GM12878 (cell line): ENCODE data around the gene OR11H6. TPM values are rescaled to one million over a fixed set of nuclear protein-coding genes. Genes with fewer than 3 reads are reported as not detected.

ENCODE experiments used
- ATAC-seq: fragments of 200-7000 bp; cut with Tn5 transposase; 3 replicates; pipeline ENCODE4 v1.9.1; 2020; ENCODE audit warnings: mild to moderate bottlenecking, moderate library complexity
- BruUV-seq: library from RNA; stranded (reverse); fragments of 400-500 nt; replicated peaks from 2 replicates; lab custom pipeline; 2021; lab: Mats Ljungman, UMichigan
- CTCF ChIA-PET: fragments of 300-600 bp; sonication (Branson Sonifier 250); formaldehyde crosslinking; extraction: SDS; loops from one replicate; lab custom pipeline; 2021; ENCODE audit warnings: inconsistent platforms; lab: Yijun Ruan, JAX
- POLR2A ChIA-PET: fragments of 350-600 bp; formaldehyde crosslinking; extraction: SDS; loops from one replicate; lab custom pipeline; 2021; ENCODE audit warnings: inconsistent platforms; lab: Charles Lee
- RAD21 ChIA-PET: fragments of 300-600 bp; sonication (Branson Sonifier 250); formaldehyde crosslinking; loops from one replicate; lab custom pipeline; 2023; ENCODE audit warnings: antibody characterized with exemption; ENCODE audit not compliant: unreplicated experiment; lab: Charles Lee
- SMC1A ChIA-PET: fragments of 300-600 bp; sonication (Branson Sonifier 250); formaldehyde crosslinking; loops from one replicate; lab custom pipeline; 2023; ENCODE audit not compliant: unreplicated experiment, uncharacterized antibody; lab: Charles Lee
- DNase-seq: peaks from one replicate; pipeline ENCODE4 v3.0.0-alpha.2; 2011; ENCODE audit warnings: low read depth, low spot score
- FAIRE-seq: peaks from 3 replicates; lab custom pipeline; 2011; peaks lifted over from hg19 to GRCh38; lab: Jason Lieb, UNC
- H2AFZ ChIP-seq: 2 replicates; pipeline ENCODE4 v1.6.0; 2011; ENCODE audit warnings: low read depth, low read length, control low read depth; ENCODE audit not compliant: control insufficient read depth
- H3K27ac ChIP-seq: 2 replicates; pipeline ENCODE4 v1.5.1; 2011; ENCODE audit warnings: control low read depth; ENCODE audit not compliant: control insufficient read depth, insufficient read depth
- H3K27me3 ChIP-seq, 2 experiments: replicated peaks in 1 of 2; 2 replicates each; pipeline versions ENCODE4 v1.6.0 to v1.6.1; 2011; ENCODE audit warnings: low read length in 1 of 2; ENCODE audit not compliant: control insufficient read depth in 2 of 2, insufficient read depth in 2 of 2
- H3K36me3 ChIP-seq, 2 experiments: 2 replicates each; pipeline ENCODE4 v1.5.1; 2011; ENCODE audit warnings: low read length in 1 of 2; ENCODE audit not compliant: control insufficient read depth in 2 of 2, insufficient read depth in 2 of 2
- H3K4me1 ChIP-seq: 2 replicates; pipeline ENCODE4 v1.6.1; 2011; ENCODE audit warnings: mild to moderate bottlenecking, low read length, moderate library complexity, mixed read lengths; ENCODE audit not compliant: control insufficient read depth, insufficient read depth
- H3K4me2 ChIP-seq: 2 replicates; pipeline ENCODE4 v1.6.0; 2011; ENCODE audit warnings: control low read depth; ENCODE audit not compliant: control insufficient read depth, insufficient read depth
- H3K4me3 ChIP-seq: fragments of 200-600 bp; sonication (generic); 2 replicates; pipeline ENCODE4 v1.5.1; 2016
- H3K79me2 ChIP-seq: 2 replicates; pipeline ENCODE4 v1.6.0; 2011; ENCODE audit warnings: low read length; ENCODE audit not compliant: control insufficient read depth, insufficient read depth
- H3K9ac ChIP-seq: 2 replicates; pipeline ENCODE4 v1.8.0; 2011; ENCODE audit warnings: low read length, control low read depth, mixed read lengths; ENCODE audit not compliant: control insufficient read depth, insufficient read depth
- H3K9me3 ChIP-seq: replicated peaks from 3 replicates; pipeline ENCODE4 v1.5.1; 2011; ENCODE audit warnings: mild to moderate bottlenecking, low read length; ENCODE audit not compliant: control insufficient read depth, insufficient read depth
- H4K20me1 ChIP-seq: 2 replicates; pipeline ENCODE4 v1.6.0; 2011; ENCODE audit not compliant: control insufficient read depth, insufficient read depth
- NFIC ChIP-seq: IDR thresholded peaks from 2 replicates; pipeline ENCODE4 v1.6.1; 2012; ENCODE audit warnings: low read depth, mild to moderate bottlenecking, inconsistent platforms, low read length, moderate library complexity
- RFX5 ChIP-seq: IDR thresholded peaks from 2 replicates; pipeline ENCODE4 v1.6.1; 2011; ENCODE audit warnings: low read depth, low read length, improper control_type of control experiment
- SMAD1 ChIP-seq: fragments of 450-650 bp; IDR thresholded peaks from 2 replicates; pipeline ENCODE4 v1.6.1; 2018; ENCODE audit warnings: mild to moderate bottlenecking, low read depth; ENCODE audit not compliant: partially characterized antibody
- STAT1 ChIP-seq: fragments of 450-650 bp; conservative IDR thresholded peaks from 2 replicates; pipeline ENCODE4 v1.6.1; 2014; ENCODE audit warnings: antibody characterized with exemption, mild to moderate bottlenecking
- WGBS: methylation state at CpG from one replicate; pipeline ENCODE4 v1.1.6; 2016; ENCODE audit warnings: low lambda C conversion rate; ENCODE audit not compliant: insufficient replicate concordance, insufficient coverage; ENCODE audit errors: missing lambda C conversion rate; 5-methylcytosine and 5-hydroxymethylcytosine counted together
- in situ Hi-C: fragments of 300-500 bp; cut with MboI; formaldehyde crosslinking; loops from 9 replicates; pipeline ENCODE4 v1.14.3; 2018; ENCODE audit warnings: mixed read lengths
- intact Hi-C: fragments of 100-400 bp; cut with micrococcal nuclease; formaldehyde crosslinking; loops from one replicate; pipeline ENCODE4 v1.14.2; 2022; ENCODE audit not compliant: unreplicated experiment
- polyA plus RNA-seq, 11 experiments: library from polyadenylated mRNA; depleted of rRNA in 4 of 11; unstranded in 6 of 11; stranded (reverse) in 5 of 11; fragments of >200 nt; fragmentation: Nextera tagmentation in 4 of 11; fragmentation: Illumina TruSeq in 1 of 11; extraction: Ambion mirVana in 4 of 11; extraction: Trizol in 1 of 11; gene quantifications; 1 replicate in 1 of 11; 2 replicates in 10 of 11; pipeline versions ENCODE4 v1.2.1 to v1.2.3, GENCODE V29; 2011 to 2016; ENCODE audit warnings: inconsistent platforms in 2 of 11, missing spikeins in 2 of 11, low read depth in 1 of 11
- total RNA-seq, 4 experiments: library from RNA; depleted of rRNA in 3 of 4; stranded (reverse); fragments of >200 nt in 3 of 4; fragmentation: Illumina TruSeq in 1 of 4; extraction: Trizol in 1 of 4; gene quantifications; 2 replicates each; pipeline versions ENCODE4 v1.2.1 to v1.2.3, GENCODE V29; 2013 to 2021
- TF ChIP-seq, protein P1 (sequence below): fragments of 450-650 bp; formaldehyde crosslinking; IDR thresholded peaks from 2 replicates; pipeline ENCODE4 v1.4.0; 2022; ENCODE audit warnings: mild to moderate bottlenecking, moderate library complexity
- TF ChIP-seq, protein P2 (sequence below): IDR thresholded peaks from 2 replicates; pipeline ENCODE4 v1.6.1; 2012; ENCODE audit warnings: low read depth, low read length, improper control_type of control experiment

The OR11H6 gene
- total and polyA plus RNA-seq, 10 of the 15 experiments (the other 5 are each of a cell fraction or from before 2014, with no cell fraction given), result not detected

DNA sequence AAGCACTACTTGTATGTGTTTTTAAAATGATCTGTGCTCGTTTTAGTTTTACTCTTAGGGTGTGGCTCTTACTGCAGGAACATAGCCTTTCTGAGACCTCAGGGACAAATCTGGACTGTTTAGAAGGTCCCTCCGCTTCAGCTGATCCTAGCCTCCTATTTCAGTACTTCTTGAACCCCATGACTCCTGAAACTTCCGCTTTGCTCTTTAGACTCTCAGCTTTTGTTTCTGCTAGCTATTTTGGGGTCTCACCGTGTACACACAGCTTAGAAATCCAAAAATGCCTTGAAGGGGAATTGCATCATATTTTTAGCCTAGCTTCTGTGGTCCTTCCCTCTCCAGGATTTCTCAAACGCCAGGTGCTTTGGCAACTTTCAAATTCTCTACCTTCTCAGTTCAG lies 24.5 kb upstream of the OR11H6 start:
- Histone ChIP-seq H2AFZ (no peak overlapping the region), H3K9ac (no peak overlapping the region), H3K36me3 (no peaks in the 10 kb centered on the region), H3K27ac (no peak overlapping the region), H3K4me3 (no peak overlapping the region), H4K20me1 (no peaks in the 10 kb centered on the region), H3K4me1 (no peaks in the 10 kb centered on the region), H3K9me3 (no peaks in the 10 kb centered on the region), H3K27me3 (no peaks in the 10 kb centered on the region), H3K4me2 (no peak overlapping the region), H3K79me2 (no peaks in the 10 kb centered on the region)
- no TSS peak for BruUV-seq
- WGBS, result 21% methylated on average over 5 of the region's 5 CpGs
- ChIA-PET RAD21 (no interaction called here), POLR2A (no interaction called here), SMC1A (no interaction called here), CTCF (interaction anchor here (0.6 kb wide), 1 partner anchor 428 kb away, joined by 3 read pairs; no protein-coding TSS in a partner anchor)
- no peak for ATAC-seq
- DNase-seq, result no peak
- no peak for TF ChIP-seq RFX5
- TF ChIP-seq SMAD1, result no peak
- no peak for TF ChIP-seq NFIC
- TF ChIP-seq, protein P1, sequence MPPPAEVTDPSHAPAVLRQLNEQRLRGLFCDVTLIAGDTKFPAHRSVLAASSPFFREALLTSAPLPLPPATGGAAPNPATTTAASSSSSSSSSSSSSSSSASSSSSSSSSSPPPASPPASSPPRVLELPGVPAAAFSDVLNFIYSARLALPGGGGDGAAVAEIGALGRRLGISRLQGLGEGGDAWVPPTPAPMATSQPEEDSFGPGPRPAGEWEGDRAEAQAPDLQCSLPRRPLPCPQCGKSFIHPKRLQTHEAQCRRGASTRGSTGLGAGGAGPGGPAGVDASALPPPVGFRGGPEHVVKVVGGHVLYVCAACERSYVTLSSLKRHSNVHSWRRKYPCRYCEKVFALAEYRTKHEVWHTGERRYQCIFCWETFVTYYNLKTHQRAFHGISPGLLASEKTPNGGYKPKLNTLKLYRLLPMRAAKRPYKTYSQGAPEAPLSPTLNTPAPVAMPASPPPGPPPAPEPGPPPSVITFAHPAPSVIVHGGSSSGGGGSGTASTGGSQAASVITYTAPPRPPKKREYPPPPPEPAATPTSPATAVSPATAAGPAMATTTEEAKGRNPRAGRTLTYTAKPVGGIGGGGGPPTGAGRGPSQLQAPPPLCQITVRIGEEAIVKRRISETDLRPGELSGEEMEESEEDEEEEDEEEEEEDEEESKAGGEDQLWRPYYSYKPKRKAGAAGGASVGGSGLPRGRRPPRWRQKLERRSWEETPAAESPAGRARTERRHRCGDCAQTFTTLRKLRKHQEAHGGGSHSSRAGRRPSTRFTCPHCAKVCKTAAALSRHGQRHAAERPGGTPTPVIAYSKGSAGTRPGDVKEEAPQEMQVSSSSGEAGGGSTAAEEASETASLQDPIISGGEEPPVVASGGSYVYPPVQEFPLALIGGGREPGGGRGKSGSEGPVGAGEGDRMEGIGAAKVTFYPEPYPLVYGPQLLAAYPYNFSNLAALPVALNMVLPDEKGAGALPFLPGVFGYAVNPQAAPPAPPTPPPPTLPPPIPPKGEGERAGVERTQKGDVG (CRISPR knock-in tag), result no peak
- no peak for TF ChIP-seq STAT1
- TF ChIP-seq, protein P2, sequence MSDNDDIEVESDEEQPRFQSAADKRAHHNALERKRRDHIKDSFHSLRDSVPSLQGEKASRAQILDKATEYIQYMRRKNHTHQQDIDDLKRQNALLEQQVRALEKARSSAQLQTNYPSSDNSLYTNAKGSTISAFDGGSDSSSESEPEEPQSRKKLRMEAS, result no peak
- intact Hi-C loops (no loop called here), in situ Hi-C loops (no loop called here)
- no peak for FAIRE-seq
